OCI-LY3 (cell line): ENCODE measurements around the gene GYPB.
"Not testable (repeated sequence)": the region's sequence is repeated elsewhere in the genome, so short reads cannot be mapped to it uniquely, and the experiment has no call there.

Source experiments
- H2AFZ ChIP-seq: fragments of 200-600, 300-600 bp; shearing (Covaris generic); 2 replicates; pipeline ENCODE4 v1.6.0; 2014; ENCODE audit warnings: antibody characterized with exemption, low read depth, low read length
- H3K27ac ChIP-seq: fragments of 200-600, 300-600 bp; sonication (generic); 2 replicates; pipeline ENCODE4 v1.5.1; 2014; ENCODE audit warnings: mild to moderate bottlenecking, low read length, moderate library complexity, mixed read lengths
- H3K27me3 ChIP-seq: fragments of 200-600, 300-600 bp; sonication (generic); 2 replicates; pipeline ENCODE4 v1.6.1; 2014; ENCODE audit warnings: low read depth, low read length, mixed read lengths
- H3K36me3 ChIP-seq: fragments of 200-600, 300-600 bp; sonication (generic); replicated peaks from 2 replicates; pipeline ENCODE3; 2014; ENCODE audit warnings: low read depth, low read length, mixed read lengths
- H3K4me1 ChIP-seq: fragments of 300-600, 200-600 bp; sonication (generic); 2 replicates; pipeline ENCODE4 v1.6.1; 2014; ENCODE audit warnings: low read length, mixed read lengths
- H3K4me2 ChIP-seq: fragments of 200-600, 300-600 bp; sonication (generic); 2 replicates; pipeline ENCODE4 v1.6.1; 2014; ENCODE audit warnings: low read length, mixed read lengths
- H3K4me3 ChIP-seq: fragments of 300-600, 200-600 bp; sonication (generic); 2 replicates; pipeline ENCODE4 v1.5.1; 2014; ENCODE audit warnings: antibody characterized with exemption, mild to moderate bottlenecking, low read length, moderate library complexity
- H3K79me2 ChIP-seq: fragments of 300-600, 200-600 bp; shearing (Covaris generic); 2 replicates; pipeline ENCODE4 v1.6.1; 2014; ENCODE audit warnings: mild to moderate bottlenecking, low read length, mixed read lengths
- H3K9ac ChIP-seq: fragments of 300-600, 200-600 bp; shearing (Covaris generic); 2 replicates; pipeline ENCODE4 v1.6.0; 2014; ENCODE audit warnings: mild to moderate bottlenecking, low read length, moderate library complexity
- H3K9me3 ChIP-seq: fragments of 200-600, 300-600 bp; shearing (Covaris generic); 2 replicates; pipeline ENCODE4 v1.6.1; 2014; ENCODE audit warnings: low read length, mixed read lengths; ENCODE audit not compliant: insufficient read depth
- H4K20me1 ChIP-seq: fragments of 200-600, 300-600 bp; sonication (generic); 2 replicates; pipeline ENCODE4 v1.6.1; 2016; ENCODE audit warnings: low read length, mixed read lengths; ENCODE audit not compliant: insufficient read depth
- EZH2phosphoT487 ChIP-seq: fragments of 200-600 bp; shearing (Covaris generic); IDR thresholded peaks from 2 replicates; pipeline ENCODE4 v1.6.1; 2018; ENCODE audit warnings: antibody characterized with exemption, mixed run types, low read depth
- TF ChIP-seq, protein P1 (sequence below): fragments of 200-600, 300-600 bp; sonication (generic); IDR thresholded peaks from 2 replicates; pipeline ENCODE4 v1.5.1; 2014; ENCODE audit warnings: antibody characterized with exemption, low read length, low read depth

Gene GYPB

GRCh38 chr4:144019277-144019676, at the start of gene GYPB:
Gene GYPB, minus strand, starts transcription at chr4:144019380. Its CDS starts 93 bp downstream, at chr4:144019287.
- H3K27ac ChIP-seq, H3K36me3 ChIP-seq, H3K27me3 ChIP-seq, H2AFZ ChIP-seq, H3K4me1 ChIP-seq, H3K9me3 ChIP-seq, H4K20me1 ChIP-seq, H3K4me2 ChIP-seq, H3K9ac ChIP-seq, H3K4me3 ChIP-seq, H3K79me2 ChIP-seq: not testable (repeated sequence)

DNA sequence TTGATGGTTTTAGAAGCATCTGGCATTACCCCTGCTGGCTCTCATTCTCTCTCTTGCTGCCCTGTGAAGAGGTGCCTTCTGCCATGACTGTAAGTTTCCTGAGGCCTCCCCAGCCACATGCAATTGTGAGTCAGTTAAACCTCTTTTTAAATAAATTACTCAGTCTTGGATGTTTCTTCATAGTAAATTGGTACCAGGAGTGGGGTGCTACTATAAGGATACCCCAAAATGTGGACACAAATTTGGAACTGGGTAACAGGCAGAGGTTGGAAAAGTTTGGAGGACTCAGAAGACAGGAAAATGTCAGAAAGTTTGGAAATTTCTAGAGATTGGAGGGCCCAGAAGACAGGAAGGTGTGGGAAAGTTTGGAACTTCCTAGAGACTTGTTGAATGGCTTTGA, 42.4 kb upstream of the GYPB start:
- not testable (repeated sequence) for H2AFZ ChIP-seq, H3K4me2 ChIP-seq, H3K4me3 ChIP-seq, H3K79me2 ChIP-seq, H4K20me1 ChIP-seq, H3K9me3 ChIP-seq, H3K4me1 ChIP-seq, H3K36me3 ChIP-seq, H3K9ac ChIP-seq, H3K27me3 ChIP-seq, H3K27ac ChIP-seq

DNA sequence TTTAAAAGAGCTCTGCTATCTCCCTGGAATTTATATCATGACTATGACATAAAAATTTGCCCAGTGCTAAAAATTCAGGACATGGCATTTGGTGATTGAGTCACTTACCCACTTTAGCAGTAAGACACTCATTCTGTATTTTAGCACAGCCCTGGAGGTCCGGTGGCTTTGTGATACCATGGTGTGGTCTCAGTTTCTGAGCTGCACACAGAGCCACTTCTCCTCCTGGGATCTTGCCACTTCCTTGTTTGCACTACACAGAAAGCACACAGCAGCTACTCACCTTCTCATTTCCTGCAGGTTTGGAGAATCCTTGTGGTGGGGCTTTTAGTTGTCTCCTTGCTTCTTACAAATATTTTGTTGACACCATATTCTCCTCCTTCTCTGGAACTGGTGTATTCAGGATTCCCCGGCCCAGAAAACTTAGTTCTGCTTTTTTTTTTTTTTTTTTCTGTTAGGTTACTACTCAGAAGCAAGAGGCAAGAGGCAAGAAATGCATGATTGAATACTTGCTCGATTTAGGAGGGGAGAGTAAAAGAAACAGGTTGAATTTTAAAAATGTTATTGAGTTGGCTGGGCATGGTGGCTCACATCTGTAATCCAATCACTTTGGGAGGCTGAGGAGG, 41.2 kb upstream of the GYPB start:
- not testable (repeated sequence) for H2AFZ ChIP-seq, H3K9ac ChIP-seq, H3K4me2 ChIP-seq, H4K20me1 ChIP-seq, H3K27me3 ChIP-seq, H3K79me2 ChIP-seq, H3K4me1 ChIP-seq, H3K4me3 ChIP-seq, H3K9me3 ChIP-seq, H3K36me3 ChIP-seq, H3K27ac ChIP-seq

GRCh38 chr4:144056800-144057199, 37.6 kb upstream of the GYPB start:
- H4K20me1 ChIP-seq, result no peaks in the 10 kb centered on the region
- no peaks in the 10 kb centered on the region for H3K27me3 ChIP-seq
- H3K27ac ChIP-seq, result no peak overlapping the region
- H3K79me2 ChIP-seq, result no peaks in the 10 kb centered on the region
- H2AFZ ChIP-seq, result no peak overlapping the region
- H3K4me1 ChIP-seq, result no peaks in the 10 kb centered on the region
- H3K9me3 ChIP-seq, result no peaks in the 10 kb centered on the region
- no peak overlapping the region for H3K9ac ChIP-seq
- H3K4me3 ChIP-seq, result no peak overlapping the region
- TF ChIP-seq, protein P1, sequence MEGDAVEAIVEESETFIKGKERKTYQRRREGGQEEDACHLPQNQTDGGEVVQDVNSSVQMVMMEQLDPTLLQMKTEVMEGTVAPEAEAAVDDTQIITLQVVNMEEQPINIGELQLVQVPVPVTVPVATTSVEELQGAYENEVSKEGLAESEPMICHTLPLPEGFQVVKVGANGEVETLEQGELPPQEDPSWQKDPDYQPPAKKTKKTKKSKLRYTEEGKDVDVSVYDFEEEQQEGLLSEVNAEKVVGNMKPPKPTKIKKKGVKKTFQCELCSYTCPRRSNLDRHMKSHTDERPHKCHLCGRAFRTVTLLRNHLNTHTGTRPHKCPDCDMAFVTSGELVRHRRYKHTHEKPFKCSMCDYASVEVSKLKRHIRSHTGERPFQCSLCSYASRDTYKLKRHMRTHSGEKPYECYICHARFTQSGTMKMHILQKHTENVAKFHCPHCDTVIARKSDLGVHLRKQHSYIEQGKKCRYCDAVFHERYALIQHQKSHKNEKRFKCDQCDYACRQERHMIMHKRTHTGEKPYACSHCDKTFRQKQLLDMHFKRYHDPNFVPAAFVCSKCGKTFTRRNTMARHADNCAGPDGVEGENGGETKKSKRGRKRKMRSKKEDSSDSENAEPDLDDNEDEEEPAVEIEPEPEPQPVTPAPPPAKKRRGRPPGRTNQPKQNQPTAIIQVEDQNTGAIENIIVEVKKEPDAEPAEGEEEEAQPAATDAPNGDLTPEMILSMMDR, result no peak
- no peak for TF ChIP-seq EZH2phosphoT487
- H3K36me3 ChIP-seq, result no peaks in the 10 kb centered on the region
- no peak overlapping the region for H3K4me2 ChIP-seq

DNA sequence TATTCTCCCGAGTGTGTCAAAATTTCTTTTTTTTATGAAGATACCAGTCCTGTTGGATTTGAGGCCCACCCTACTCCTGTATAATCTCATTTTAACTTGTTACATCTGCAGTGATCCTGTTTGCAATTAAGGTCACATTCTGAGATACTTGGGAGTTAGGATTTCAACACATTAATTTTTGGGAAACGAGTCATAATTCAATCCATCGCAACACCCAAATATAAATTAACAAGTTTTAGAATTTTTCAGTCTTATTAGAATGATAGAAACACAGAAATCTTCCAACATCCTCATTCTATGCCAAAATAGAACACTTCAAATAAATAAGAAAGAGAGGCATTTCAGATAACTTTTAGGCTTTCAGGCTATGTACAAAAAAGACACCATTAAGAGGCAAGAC, 36.2 kb upstream of the GYPB start:
- H3K4me1 ChIP-seq, H3K27ac ChIP-seq, H3K9ac ChIP-seq, H4K20me1 ChIP-seq, H3K4me3 ChIP-seq, H3K79me2 ChIP-seq, H3K4me2 ChIP-seq, H3K36me3 ChIP-seq, H2AFZ ChIP-seq, H3K9me3 ChIP-seq, H3K27me3 ChIP-seq: not testable (repeated sequence)

DNA sequence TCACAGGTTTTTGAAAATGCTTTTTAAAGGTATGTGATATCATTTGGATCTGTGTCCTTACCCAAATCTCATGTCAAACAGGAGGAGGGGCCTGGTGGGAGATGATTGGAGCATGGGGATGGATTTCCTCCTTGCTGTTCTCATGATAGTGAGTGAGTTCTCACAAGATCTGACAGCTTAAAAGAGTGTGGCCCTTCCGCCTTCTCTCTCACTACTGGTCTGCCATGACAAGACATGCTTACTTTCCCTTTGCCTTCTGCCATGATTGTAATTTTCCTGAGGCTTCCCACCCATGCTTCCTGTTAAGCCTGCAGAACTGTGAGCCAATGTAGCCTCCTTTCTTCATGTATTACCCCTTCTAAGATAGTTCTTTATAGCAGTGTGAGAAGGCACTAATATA, 32.3 kb upstream of the GYPB start:
- H3K9ac ChIP-seq, H3K4me2 ChIP-seq, H3K9me3 ChIP-seq, H4K20me1 ChIP-seq, H2AFZ ChIP-seq, H3K4me3 ChIP-seq, H3K79me2 ChIP-seq, H3K4me1 ChIP-seq, H3K27ac ChIP-seq, H3K36me3 ChIP-seq, H3K27me3 ChIP-seq: not testable (repeated sequence)

- H3K27me3 ChIP-seq, H4K20me1 ChIP-seq, H3K79me2 ChIP-seq, H3K9me3 ChIP-seq, H2AFZ ChIP-seq, H3K4me1 ChIP-seq, H3K4me2 ChIP-seq, H3K27ac ChIP-seq, H3K4me3 ChIP-seq, H3K36me3 ChIP-seq, H3K9ac ChIP-seq: not testable (repeated sequence)
Measured at GRCh38 chr4:144050631-144051030, 31.5 kb upstream of the GYPB start.

GRCh38 chr4:144049495-144050424, 30.6 kb upstream of the GYPB start:
- not testable (repeated sequence) for H4K20me1 ChIP-seq, H3K27me3 ChIP-seq, H3K79me2 ChIP-seq, H3K4me1 ChIP-seq, H3K36me3 ChIP-seq, H2AFZ ChIP-seq, H3K27ac ChIP-seq, H3K4me2 ChIP-seq, H3K4me3 ChIP-seq, H3K9me3 ChIP-seq, H3K9ac ChIP-seq

GRCh38 chr4:144044936-144045335, 25.8 kb upstream of the GYPB start:
- H3K79me2 ChIP-seq, H4K20me1 ChIP-seq, H3K4me3 ChIP-seq, H3K27me3 ChIP-seq, H3K36me3 ChIP-seq, H3K9ac ChIP-seq, H3K4me2 ChIP-seq, H2AFZ ChIP-seq, H3K27ac ChIP-seq, H3K4me1 ChIP-seq, H3K9me3 ChIP-seq: not testable (repeated sequence)
